OCI-LY7 (cell line): ENCODE measurements around the gene TBC1D4.
A peak's percentile ranks its signal among the peaks of the same experiment; 100 is the strongest.

Source experiments
- EZH2phosphoT487 ChIP-seq: fragments of 200-600 bp; sonication (generic); IDR thresholded peaks from 2 replicates; pipeline ENCODE4 v1.6.1; 2018; ENCODE audit warnings: low read depth, borderline replicate concordance, mild to moderate bottlenecking, mixed run types, antibody characterized with exemption, low read length, moderate library complexity, mixed read lengths
- TF ChIP-seq, protein P1 (sequence below): fragments of 200-600 bp; sonication (generic); conservative IDR thresholded peaks from 2 replicates; pipeline ENCODE4 v1.5.1; 2014; ENCODE audit warnings: mild to moderate bottlenecking, antibody characterized with exemption, low read length, moderate library complexity, mixed read lengths

DNA sequence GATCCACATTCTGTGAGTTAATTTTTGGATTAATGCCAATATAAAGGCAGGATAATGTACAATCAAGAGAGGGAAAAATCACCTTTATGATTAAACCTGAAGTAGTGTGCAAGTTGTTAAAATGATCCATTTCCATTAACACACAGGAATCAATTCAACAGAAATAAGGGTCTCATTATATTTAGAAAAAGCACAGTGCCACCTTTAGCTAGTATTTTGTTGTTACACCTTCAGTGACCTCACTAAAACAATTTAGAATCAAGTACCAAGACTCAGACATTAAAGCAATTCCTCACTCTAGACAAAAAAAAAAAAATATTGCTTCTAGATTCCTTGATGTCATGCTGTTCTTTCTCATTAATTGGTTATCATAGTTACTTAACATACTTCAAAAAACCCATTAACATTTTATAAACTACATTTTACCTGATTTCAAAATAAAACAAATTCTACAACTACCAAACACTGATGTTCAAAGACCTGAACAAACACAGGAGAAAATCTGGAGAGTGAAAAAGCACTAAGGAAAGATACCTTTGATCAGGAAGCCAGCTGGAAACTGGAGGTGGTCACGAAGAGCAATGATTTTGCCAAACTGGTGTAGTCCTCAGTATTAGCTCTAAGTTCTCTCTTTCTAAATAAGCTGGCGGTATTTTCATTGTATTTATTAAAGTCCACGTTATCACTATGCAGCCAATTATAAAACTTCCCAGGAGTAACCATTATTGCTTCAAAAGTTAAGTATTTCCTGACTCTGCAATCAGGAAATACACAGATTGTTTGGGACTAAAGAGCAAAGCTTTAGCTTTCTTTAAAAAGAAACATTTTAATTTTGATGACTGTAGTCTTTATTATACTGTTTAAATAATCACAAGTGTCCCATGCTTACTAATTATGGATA is 115.3 kb downstream of the TBC1D4 start:
- TF ChIP-seq, protein P1, sequence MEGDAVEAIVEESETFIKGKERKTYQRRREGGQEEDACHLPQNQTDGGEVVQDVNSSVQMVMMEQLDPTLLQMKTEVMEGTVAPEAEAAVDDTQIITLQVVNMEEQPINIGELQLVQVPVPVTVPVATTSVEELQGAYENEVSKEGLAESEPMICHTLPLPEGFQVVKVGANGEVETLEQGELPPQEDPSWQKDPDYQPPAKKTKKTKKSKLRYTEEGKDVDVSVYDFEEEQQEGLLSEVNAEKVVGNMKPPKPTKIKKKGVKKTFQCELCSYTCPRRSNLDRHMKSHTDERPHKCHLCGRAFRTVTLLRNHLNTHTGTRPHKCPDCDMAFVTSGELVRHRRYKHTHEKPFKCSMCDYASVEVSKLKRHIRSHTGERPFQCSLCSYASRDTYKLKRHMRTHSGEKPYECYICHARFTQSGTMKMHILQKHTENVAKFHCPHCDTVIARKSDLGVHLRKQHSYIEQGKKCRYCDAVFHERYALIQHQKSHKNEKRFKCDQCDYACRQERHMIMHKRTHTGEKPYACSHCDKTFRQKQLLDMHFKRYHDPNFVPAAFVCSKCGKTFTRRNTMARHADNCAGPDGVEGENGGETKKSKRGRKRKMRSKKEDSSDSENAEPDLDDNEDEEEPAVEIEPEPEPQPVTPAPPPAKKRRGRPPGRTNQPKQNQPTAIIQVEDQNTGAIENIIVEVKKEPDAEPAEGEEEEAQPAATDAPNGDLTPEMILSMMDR = peak; percentile 66
- TF ChIP-seq EZH2phosphoT487 = no peak
